HG02938 (cell line): ENCODE results near the gene DYNLT5.
A peak's percentile ranks its signal among the peaks of the same experiment; 100 is the strongest.
"Not testable (repeated sequence)": the region's sequence is repeated elsewhere in the genome, so short reads cannot be mapped to it uniquely, and the experiment has no call there.

Source experiments
- ATAC-seq: cut with Tn5 transposase; IDR thresholded peaks from one replicate; pipeline ENCODE4 v1.9.1; 2021; ENCODE audit warnings: mild to moderate bottlenecking, moderate library complexity; ENCODE audit not compliant: unreplicated experiment

Gene DYNLT5

GRCh38 chr1:66752000-66752592 lies at the start of gene DYNLT5:
Gene DYNLT5 (plus strand): TSS chr1:66752459. CDS start chr1:66754659, 2,200 bp downstream.
- no peak for ATAC-seq

DNA sequence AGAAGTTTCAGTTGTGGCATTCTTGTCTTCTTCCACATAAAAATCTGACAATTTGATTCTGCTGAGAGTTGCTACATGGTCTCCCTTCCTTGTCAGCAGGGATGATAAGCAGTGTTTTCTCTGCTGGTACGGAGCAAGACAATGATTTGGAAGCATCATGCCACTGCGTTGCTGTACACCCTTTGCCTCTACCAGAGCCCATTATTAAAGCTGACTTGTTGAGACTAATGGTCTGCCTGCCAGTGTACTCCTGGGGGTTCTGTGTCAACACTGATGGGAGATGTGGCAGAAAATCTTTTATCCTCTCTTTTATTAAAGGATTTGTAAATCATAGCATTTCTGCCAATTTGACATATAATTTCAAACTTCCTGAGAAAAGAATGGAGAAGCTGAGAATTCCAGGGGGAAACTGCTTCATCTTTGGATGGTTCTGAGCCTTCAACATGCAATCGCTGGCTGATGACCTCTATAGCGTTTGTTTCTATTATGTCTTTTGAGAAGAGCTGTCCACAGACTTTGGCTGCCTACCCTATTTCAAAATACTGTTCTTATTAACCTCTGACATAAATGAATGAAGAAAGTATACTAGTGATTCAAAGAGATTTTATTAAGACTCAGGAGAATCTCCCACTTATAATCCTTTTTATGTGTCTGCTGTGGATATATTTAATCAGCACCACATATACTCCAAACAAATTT lies 47.9 kb upstream of the DYNLT5 start:
- no peak for ATAC-seq

GRCh38 chr1:66705110-66705509 lies 47.1 kb upstream of the DYNLT5 start:
- no peak for ATAC-seq

- no peak for ATAC-seq
Measured at GRCh38 chr1:66711420-66711819, 40.8 kb upstream of the DYNLT5 start.

DNA sequence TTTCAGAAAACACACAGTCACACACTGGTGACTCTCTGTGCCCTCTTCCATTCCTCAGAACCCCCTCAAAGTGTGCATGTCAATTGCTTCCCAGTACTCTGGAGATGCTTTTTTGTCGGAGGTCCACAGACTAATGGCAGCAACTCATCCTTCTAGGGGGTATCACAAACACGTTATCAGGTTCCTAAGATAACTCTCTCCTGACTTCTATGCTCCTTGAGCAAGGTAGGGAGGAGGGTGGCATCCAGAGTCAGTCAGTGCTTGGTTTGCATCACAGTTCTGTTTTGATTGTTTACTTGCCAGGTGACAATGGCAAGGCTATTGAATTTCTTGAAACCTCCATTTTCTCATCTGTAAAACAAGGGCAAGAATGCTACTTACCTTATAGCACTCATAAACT lies 39.4 kb upstream of the DYNLT5 start:
- no peak for ATAC-seq

DNA sequence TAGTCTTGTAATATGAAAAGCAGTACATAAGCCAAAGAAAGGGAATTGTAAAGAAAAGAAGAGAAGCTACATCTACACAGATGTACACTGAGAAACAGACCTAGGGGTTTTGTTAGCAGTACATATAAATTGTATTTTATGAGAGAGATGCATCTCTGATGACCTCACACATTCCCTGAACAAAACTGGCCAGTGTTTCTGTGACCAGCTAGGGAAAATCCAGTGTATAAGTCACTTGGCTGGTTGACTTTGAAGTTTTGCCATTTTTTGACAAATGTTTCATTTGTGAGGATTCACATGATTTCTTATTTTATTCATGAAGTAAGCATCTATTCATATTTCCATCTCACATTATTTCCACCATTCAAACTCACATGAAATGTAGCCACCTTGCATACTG lies 28.3 kb upstream of the DYNLT5 start:
- ATAC-seq: no peak

DNA sequence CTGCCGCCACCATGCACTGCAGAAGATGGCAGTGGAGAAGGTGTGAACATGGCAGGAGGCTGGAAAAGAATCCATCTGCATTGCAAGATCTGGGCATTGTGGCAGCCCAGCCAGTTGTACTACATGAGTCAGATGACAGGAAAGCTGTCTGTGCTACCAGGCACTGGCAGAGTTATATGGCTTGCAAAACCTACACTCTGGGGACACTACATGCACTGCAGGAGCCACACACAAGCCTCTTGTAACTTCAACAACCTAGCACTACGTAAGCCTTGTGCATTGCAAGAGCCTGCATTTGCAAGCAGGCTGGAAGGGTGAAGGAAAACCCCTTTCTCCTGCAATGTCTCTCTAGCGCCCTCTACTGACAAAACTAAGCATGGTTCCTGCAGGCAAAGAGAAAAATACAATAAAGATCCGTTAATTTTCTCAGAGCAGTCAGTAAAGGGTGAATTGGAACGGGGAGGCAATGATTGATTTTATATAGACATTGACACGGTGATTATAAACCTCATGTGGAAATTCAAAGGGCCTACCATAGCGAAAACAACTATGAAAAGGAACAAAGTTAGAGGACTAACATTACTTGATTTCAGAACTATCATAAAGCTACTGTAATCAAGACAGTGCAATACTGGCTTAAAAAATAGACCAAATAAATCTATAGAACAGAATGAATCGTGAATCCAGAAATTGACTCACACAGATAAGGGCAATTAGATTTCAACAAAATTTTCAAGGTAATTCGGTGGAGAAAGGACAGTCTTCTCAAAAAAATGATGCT lies 26.2 kb upstream of the DYNLT5 start:
- ATAC-seq: peak; percentile 72

DNA sequence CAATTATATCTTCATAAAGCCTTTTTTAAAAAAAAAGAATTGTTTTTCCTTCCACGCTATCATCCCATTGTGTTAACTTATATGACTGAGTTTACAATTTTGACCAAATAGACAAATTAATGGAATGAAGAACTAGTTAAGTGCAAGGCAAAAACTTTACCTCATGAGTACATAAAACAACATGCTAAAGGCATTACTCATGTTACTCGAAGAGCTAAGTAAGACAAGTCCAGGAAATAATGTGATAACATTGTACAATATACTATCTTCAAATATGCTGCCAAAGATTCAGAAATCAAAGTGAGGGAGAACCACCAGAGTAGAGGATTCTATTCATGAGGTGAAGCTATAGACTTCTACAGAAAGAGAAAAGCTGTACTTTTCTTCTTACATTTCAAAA lies 24.2 kb upstream of the DYNLT5 start:
- ATAC-seq: no peak

- not testable (repeated sequence) for ATAC-seq
Measured at GRCh38 chr1:66728716-66729115, 23.5 kb upstream of the DYNLT5 start.

DNA sequence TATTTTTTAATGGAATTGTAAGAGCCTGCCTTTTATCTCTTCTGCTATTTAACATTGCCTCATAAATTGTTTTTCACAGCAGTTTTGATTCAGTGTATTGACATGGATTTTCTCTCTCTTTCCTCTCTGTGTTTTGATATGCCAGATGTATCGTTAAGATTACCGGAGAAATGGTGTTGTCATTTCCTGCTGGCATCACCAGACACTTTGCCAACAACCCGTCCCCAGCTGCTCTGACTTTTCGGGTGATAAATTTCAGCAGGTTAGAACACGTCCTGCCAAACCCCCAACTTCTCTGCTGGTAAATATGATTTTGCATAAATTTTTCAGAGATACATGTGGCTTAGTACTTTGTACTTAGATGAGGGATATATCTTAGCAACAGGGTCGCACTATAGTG lies 23.1 kb upstream of the DYNLT5 start:
- ATAC-seq: no peak

DNA sequence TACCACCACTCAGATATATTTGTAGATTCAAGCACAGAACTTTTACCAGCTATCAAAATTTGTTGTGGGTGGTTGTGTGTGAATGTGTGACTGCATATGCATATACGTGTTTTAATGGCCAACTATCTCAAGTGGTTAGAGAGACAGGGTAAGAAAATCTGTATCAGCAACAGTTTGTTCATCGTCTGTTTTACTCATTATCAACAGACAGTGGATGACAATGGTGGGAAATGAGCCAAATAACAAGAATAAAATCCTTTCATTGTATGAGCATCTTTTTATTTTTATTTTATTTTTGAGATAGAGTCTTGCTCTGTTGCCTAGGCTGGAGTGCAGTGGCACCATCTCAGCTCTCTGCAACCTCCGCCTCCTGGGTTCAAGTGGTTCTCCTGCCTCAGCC lies 22.7 kb upstream of the DYNLT5 start:
- ATAC-seq: no peak

DNA sequence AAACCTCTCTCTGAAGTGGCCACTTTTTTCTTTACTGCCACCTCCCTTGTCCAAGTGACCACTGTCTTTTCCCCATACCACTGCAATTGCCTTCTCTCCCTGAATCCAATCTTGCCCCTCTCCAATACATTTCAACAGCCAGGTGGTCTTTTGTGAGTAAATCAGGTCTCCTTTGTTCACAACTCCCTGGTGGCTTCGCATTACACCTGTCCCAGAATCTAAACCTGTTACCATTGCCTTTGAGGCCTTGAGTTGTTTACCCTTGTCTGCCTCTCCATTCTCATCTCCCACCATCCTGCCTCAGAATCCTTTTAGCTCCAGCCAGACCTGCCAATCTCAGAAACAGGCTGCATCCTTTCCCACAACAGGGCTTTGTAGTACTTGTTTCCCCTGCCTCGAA lies 21.8 kb upstream of the DYNLT5 start:
- ATAC-seq: no peak

DNA sequence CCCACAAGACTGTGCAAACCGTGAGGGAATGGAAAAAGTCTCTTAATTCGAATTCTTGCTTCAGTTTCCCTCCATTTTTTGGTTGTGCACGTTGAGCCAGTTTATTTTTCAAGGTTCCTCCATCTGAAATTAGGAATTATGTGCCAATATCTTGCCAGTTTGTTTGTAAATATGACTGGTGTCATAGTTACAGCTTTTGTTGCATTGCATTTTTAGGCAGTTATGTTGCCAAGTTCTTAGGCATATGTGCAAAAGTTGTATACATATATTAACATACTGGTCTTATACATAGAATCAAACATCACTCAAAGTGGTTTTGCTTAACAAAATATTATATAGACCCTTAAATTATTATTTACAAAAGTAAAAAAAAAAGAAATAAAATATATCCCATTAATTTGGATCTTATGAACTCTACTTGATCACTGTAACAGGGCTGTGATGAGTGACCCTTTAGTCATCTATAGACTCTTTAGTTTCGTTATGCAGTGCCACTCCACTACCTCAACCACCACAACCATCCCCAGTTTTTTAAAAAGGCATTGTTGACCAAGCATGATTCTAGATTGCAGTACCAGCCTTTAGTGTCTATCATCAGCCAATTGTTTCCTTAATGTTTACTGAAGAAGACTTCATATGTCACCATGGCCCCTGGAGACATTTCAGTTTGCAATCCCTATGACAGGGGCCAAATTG lies 20.9 kb upstream of the DYNLT5 start:
- ATAC-seq: peak; percentile 54

DNA sequence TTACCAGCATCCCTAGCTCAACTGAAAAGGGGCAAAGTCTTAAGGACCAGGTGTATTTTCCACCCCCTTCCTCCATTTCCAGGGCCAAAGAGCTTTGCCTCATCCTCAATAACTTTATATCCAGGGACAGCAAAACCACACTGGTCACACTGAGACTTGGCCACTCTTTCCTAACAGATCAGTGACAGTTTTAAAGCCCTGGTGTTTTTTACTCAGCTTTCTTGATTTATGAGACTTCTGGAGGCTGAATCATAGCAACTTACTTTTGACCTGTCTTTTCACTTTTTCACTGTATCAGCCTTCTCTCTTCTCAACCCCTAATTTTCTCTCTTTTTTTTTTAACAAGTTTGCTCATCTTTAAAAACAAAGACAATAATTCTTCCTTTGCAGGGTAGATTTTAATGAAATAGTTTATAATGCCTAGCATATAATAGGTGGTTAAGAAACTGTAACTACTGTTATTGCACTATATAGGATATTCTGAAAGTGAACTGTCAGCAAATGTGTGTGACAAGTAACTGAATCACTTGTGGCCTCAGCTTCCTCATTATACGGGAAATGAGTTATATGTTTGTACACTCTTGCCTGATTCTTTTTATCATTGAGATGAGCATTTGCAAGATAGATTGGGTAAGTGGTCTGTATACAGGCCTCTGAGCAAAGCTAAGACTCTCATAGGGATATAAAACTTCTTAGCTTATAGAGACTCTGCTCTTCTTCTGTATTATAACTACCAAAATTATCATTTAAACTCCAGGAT lies 19.7 kb upstream of the DYNLT5 start:
- peak; percentile 71 for ATAC-seq

DNA sequence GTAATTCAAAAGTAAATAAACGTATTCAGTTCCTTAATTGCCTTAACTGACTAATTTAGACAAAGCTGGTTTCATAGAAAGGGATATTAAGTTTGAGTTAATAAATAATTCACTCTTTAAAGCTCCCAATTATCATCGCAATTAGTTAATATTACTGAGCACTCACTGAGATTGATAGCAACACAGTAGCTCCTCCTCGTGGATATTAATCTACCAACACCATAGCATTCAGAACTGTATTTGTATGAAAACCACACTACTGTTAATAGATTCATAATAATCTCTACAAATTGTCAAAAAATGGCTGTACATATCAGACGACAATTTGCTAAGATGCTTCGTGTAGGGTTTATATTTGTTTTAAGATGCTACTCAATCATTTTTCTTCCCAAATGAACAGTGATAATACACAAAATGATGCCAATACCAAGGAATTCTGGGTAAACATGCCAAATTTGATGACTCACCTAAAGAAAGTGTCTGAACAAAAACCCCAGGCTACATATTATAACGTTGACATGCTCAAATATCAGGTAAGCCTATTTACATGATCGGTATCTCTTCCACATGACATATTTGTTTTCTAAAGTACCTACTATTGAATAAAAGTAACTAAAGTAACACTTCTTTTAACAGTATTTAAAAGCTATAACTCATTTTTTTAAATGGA lies 18.8 kb upstream of the DYNLT5 start:
- no peak for ATAC-seq

DNA sequence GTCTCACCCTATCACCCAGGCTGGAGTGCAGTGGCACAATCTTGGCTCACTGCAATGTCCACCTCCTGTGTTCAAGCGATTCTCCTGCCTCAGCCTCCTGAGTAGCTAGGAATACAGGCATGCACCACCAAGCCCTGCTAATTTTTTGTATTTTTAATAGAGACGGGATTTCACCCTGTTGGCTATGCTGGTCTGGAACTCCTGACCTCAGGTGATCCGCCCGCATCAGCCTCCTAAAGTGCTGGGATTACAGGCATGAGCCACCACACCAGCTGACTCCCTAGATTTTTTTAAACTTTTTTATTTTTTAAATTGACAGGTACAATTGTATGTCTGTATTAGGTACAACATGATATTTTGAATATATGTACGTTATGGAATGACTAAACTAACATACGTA lies 17.7 kb upstream of the DYNLT5 start:
- ATAC-seq: not testable (repeated sequence)

DNA sequence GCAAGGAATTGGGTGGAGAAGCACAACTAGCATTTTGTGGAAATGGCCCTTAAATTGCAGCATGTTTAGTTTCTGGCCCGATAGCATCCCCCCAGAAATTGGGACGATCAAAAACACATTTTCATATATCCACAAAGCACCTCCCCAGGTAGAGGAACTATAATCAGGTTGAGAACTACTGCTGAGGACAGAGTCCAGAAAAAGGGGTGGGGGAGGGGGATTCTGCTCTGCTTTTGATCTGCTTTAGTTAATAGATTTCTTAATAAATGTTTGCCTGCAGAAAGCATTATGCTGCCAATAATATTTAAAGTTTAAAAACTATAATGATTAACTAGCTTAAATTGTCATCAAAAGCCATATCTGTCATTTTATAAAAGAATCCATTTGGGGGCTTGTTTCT lies 14.4 kb upstream of the DYNLT5 start:
- ATAC-seq: no peak

DNA sequence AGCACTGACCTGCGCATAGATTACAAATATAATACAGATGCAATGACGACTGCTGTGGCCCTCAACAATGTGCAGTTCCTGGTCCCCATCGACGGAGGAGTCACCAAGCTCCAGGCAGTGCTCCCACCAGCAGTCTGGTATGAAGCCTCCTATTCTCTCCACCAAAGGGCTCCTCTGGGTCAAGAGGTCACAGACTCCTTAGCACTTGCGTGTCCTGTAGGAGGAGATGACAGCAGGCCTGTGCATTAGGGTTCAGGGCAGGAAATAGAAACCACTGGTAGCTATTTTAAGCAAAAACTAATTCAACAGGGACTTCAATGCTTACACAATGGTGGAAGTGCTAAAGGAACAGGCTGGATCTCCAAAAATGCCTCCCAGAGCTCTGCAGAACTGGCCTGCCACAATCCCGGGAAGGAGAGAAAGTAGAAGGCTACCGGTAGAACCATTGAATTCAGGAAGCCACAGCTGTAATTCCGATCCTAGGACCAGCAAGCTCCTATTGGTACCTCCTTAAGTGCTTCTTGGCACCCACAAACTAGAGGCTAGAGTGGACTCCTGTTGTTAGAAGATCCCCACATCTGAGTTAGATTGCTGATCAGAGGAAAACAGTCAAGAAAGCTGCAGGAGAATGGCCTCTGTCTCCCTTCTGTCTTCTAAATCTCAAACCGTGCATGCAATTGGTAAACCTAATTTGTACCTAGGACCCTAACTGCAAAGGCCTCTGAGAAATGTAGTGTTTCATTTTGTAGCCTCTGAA lies 12.7 kb upstream of the DYNLT5 start:
- no peak for ATAC-seq

DNA sequence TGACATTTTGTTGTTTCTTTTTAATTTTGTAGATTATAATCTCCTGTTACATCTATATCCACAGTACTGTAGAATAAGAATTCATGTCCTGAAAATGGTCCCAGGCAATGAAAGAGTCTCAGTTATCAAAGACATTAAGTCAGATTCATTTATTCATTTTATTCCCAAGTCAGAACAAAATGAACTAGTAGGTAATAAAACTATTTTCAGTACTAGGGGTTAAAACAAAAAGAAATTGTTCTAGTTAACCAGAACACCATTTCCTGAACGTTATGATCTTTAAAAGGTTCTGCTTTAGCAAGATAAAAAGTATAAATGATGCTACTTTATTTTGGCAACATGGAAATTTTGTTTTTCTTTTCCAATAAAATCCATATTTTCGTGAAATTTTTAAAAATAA lies 6.8 kb upstream of the DYNLT5 start:
- no peak for ATAC-seq

- no peak for ATAC-seq
Measured at GRCh38 chr1:66747501-66747900, 4.8 kb upstream of the DYNLT5 start.
